ENCODE measurements around the gene IZUMO4.

Gene IZUMO4

DNA sequence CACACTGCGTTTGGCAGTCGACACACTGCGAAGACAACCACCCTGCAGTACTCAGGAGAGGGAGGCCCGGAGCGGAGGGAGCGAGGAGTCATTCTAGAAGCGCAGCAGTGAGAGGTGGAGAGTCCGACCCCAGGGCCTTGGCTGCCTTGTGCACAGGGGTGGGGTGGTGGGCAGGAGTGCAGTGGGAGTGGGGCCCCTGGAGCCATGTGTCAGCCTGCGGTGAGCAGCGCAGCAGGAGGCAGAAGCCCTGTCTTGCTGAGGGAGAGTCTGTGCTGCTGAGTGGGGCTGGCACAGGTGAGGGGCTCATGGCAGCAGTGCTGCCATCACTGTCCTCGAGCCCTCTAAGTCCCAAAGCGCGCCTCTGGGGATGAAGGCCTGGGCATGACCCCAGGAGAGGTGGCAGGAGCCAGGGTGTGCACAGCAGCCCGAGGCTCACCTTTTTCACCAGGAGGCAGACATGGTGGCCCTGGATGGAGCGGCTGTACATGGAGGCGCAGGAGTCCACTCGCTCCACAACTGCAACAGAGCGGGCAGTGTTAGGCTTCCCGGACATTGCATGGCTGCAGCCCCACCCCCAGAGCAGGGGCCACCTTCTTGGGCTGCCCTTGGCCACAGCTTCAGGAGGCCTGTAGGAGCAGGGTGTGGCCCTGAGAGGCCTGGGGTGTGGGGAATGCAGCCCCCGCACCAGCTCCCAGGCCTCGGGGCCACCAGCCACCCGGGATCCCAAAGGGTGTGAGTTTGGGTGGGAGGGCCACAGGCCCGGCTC, 11.7 kb downstream of the IZUMO4 start:
- in situ Hi-C loops (cut with HindIII; ENCODE audit: low sequenced_read_pairs): no loop called here
- TF ChIP-seq, protein P1, sequence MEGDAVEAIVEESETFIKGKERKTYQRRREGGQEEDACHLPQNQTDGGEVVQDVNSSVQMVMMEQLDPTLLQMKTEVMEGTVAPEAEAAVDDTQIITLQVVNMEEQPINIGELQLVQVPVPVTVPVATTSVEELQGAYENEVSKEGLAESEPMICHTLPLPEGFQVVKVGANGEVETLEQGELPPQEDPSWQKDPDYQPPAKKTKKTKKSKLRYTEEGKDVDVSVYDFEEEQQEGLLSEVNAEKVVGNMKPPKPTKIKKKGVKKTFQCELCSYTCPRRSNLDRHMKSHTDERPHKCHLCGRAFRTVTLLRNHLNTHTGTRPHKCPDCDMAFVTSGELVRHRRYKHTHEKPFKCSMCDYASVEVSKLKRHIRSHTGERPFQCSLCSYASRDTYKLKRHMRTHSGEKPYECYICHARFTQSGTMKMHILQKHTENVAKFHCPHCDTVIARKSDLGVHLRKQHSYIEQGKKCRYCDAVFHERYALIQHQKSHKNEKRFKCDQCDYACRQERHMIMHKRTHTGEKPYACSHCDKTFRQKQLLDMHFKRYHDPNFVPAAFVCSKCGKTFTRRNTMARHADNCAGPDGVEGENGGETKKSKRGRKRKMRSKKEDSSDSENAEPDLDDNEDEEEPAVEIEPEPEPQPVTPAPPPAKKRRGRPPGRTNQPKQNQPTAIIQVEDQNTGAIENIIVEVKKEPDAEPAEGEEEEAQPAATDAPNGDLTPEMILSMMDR (IDR thresholded peaks at IDR 0.05; ENCODE audit: low read depth, low read length, missing control alignments): no peak
- no peak overlapping the region for H3K4me3 ChIP-seq (ENCODE audit: low read depth, low read length)
- no peak for DNase-seq (ENCODE audit: low read depth)

DNA sequence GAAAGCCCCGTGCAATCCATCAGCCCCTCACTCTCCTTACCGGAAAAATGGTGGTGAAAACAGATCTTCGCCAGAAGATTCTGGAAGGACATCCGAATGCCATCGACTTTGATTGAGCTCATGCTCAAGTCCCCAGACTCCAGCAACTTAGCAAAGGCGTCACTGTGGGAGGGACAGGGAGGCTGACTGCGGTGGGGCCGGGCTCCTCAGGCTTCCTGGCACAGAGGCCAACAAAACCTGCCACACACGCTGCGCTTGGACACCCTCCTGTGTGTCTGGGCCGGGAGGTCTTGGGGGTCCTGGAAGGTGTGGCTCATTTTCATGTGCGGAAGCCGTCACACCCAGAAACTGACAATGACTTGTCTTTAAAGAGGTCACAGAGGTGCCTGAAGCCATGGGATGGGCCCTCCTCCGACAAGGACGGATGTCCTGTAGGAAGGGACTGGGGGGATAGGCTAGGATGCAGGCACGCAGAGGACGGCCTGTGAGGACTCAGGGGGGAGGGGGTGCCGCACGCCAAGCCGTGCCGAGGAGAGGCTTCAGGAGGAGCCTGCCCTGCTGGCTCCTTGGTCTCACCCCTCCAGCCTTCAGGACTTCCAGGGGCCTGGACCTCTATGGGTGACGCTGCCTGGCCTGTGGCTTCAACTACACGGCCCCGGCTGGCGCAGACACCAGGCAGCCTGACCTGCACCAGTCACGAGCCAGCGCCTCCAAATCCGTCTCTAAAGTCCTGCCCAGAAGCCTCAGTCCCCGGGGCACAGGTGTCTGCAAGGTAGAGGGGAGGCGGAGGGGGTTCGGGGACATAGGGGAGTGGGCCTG, 12.5 kb downstream of the IZUMO4 start:
- no peak for DNase-seq (ENCODE audit: low read depth)
- in situ Hi-C loops (cut with HindIII; ENCODE audit: low sequenced_read_pairs): no loop called here
- TF ChIP-seq, protein P1 (IDR thresholded peaks at IDR 0.05; ENCODE audit: low read depth, low read length, missing control alignments): no peak
- H3K4me3 ChIP-seq (ENCODE audit: low read depth, low read length): no peak overlapping the region

DNA sequence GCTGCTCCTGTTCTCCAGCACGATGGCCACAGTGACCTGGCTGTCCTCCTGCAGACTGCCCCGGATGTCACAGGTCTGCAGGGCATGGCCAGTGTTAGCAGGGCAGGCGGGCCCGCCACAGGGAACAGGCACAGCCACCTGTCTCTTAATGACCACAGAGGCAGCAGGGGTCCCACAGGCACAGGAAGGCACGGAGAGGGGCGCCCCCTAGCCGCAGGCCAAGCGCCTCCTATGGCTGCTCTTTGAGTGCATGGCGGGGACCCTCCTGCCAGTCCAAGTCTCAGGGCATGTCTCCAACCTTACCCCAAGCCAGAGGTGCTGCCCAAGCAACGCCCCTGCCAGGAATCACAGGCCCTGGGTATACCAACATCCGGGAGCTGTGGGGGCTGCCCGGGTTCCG, 14.1 kb downstream of the IZUMO4 start:
- no peak for DNase-seq (ENCODE audit: low read depth)
- TF ChIP-seq, protein P1 (IDR thresholded peaks at IDR 0.05; ENCODE audit: low read depth, low read length, missing control alignments): peak; percentile 28
- in situ Hi-C loops (cut with HindIII; ENCODE audit: low sequenced_read_pairs): no loop called here
- H3K4me3 ChIP-seq (ENCODE audit: low read depth, low read length): no peak overlapping the region

DNA sequence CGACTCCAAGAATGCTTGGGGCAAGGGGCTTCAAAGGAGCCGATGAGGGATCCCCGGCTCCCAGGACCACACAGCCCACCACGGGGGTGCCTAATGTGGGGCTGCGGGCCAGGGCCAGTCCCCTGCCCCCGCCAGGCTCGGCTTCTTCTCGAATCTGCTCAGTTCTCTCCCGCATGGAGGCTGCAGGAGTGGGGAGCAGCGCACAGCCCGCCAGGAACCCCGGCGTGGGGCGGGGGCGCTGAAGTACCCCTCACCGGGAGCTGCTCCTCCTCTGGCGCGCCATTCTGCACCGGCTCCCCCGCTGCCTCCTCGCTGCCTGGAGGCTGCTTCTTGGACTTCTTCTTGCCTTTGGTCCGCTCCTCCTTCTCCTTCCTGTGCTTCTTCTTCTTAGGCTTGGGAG, 14.7 kb downstream of the IZUMO4 start:
- no peak for DNase-seq (ENCODE audit: low read depth)
- TF ChIP-seq, protein P1 (IDR thresholded peaks at IDR 0.05; ENCODE audit: low read depth, low read length, missing control alignments): no peak
- H3K4me3 ChIP-seq (ENCODE audit: low read depth, low read length): no peak overlapping the region
- in situ Hi-C loops (cut with HindIII; ENCODE audit: low sequenced_read_pairs): no loop called here

DNA sequence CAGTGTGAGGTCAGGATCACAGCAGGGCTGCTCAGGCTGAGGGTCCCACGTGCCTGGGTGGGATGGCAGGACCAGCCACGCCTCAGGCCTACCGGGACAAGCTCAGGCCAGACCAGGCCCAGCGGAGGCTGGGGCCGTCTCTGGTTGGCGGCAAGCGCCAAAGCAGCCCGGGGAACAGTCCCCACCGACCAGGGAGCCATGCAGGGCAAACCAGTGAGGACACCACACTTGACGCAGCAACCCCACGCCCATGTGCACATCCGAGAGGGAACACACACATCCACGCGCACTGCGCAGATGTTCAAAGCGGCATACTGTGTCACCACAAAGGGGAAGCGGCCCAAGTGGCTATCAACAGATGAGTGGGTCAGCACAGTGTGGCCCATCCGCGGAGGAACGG, 15.2 kb downstream of the IZUMO4 start:
- in situ Hi-C loops (cut with HindIII; ENCODE audit: low sequenced_read_pairs): no loop called here
- TF ChIP-seq, protein P1 (IDR thresholded peaks at IDR 0.05; ENCODE audit: low read depth, low read length, missing control alignments): no peak
- H3K4me3 ChIP-seq (ENCODE audit: low read depth, low read length): no peak overlapping the region
- no peak for DNase-seq (ENCODE audit: low read depth)

DNA sequence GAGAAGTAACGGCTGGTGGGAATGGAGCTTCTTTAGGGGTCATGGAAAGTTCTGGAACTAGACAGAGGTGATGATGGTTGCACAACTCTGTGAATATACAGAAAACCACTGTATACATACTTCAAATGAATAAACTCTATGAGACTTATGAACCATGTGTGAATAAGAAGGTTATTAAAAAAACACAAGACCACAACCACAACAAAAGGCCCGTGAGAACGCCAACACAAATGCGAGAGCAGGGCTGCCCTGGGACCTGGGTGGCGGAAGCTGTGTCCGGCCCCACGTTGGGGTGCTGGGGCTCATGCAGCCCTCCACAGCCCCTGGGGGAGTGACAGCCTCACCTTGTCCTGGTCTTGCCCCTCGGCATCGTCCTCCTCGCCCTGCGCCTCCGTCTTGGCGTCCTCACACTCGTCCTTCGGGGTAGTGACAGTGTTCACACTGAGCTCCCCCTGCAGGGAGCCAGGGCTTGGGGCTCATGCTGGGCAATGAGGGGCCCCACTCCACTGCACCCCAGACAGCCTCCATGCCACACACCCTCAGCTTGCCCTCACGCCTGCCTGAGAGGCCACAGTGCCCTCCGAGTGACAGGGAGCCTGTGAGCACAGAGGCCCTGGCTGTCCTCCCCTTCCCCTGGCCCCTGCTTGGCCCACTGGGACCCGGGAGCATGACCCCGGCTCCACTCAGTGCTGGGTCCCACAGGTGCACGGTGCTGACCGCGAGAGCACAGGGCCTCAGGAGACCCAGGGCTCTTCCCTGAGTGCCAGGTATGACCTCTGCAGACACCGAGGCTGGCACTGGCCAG, 16.0 kb downstream of the IZUMO4 start:
- H3K4me3 ChIP-seq (ENCODE audit: low read depth, low read length): no peak overlapping the region
- DNase-seq (ENCODE audit: low read depth): no peak
- TF ChIP-seq, protein P1 (IDR thresholded peaks at IDR 0.05; ENCODE audit: low read depth, low read length, missing control alignments): no peak
- in situ Hi-C loops (cut with HindIII; ENCODE audit: low sequenced_read_pairs): no loop called here
